K562 (cell line): ENCODE results near the gene TOR1AIP1. TPM values are rescaled to one million over a fixed set of nuclear protein-coding genes. Genes with fewer than 3 reads are reported as not detected.

Experiments
- BRD9 ChIP-seq: fragments of 450-650 bp; IDR thresholded peaks from 2 replicates; pipeline ENCODE4 v1.6.1; 2018; ENCODE audit warnings: low read depth; ENCODE audit not compliant: partially characterized antibody
- CBX2 ChIP-seq: fragments of 200-600 bp; sonication (generic); IDR thresholded peaks from one replicate; pipeline ENCODE4 v1.6.1; 2012; ENCODE audit warnings: mild to moderate bottlenecking, low read length, inconsistent platforms; ENCODE audit not compliant: insufficient read depth, poor library complexity, severe bottlenecking
- MTA3 ChIP-seq: fragments of 450-650 bp; formaldehyde crosslinking; IDR thresholded peaks from 2 replicates; pipeline ENCODE4 v1.6.1; 2017; ENCODE audit warnings: mild to moderate bottlenecking, borderline replicate concordance
- NR1H2 ChIP-seq: sonication (generic); formaldehyde crosslinking; IDR thresholded peaks from 2 replicates; pipeline ENCODE4 v1.4.0; 2020; ENCODE audit warnings: mild to moderate bottlenecking, missing genetic modification reagents
- NR4A1 ChIP-seq, 2 experiments: fragments of 250-450 bp in 1 of 2; fragments of 450-650 bp in 1 of 2; sonication (Bioruptor Pico) in 1 of 2; IDR thresholded peaks; 2 replicates each; pipeline versions ENCODE4 v1.4.0 to v1.6.1; 2016 to 2020; ENCODE audit warnings: mild to moderate bottlenecking in 2 of 2, missing compliant biosample characterization in 1 of 2, missing genetic modification characterization in 1 of 2, moderate library complexity in 1 of 2
- RB1 ChIP-seq: fragments of 450-650 bp; IDR thresholded peaks from 2 replicates; pipeline ENCODE4 v1.6.1; 2017; ENCODE audit warnings: low read depth, mild to moderate bottlenecking
- SAP30 ChIP-seq: fragments of 200-600 bp; sonication (generic); IDR thresholded peaks from 2 replicates; pipeline ENCODE4 v1.6.1; 2012; ENCODE audit warnings: borderline replicate concordance, low read depth, mild to moderate bottlenecking, moderate library complexity, low read length, control low read depth, inconsistent platforms; ENCODE audit not compliant: insufficient read depth, poor library complexity, severe bottlenecking
- TCF3 ChIP-seq: sonication (generic); formaldehyde crosslinking; IDR thresholded peaks from 2 replicates; pipeline ENCODE4 v1.4.0; 2020; ENCODE audit warnings: mild to moderate bottlenecking, missing genetic modification reagents
- ZNF699 ChIP-seq: fragments of 250-450 bp; sonication (Bioruptor Pico); IDR thresholded peaks from 2 replicates; pipeline ENCODE4 v1.8.0; 2021; ENCODE audit warnings: mild to moderate bottlenecking, moderate library complexity; ENCODE audit not compliant: insufficient replicate concordance
- polyA plus RNA-seq, 8 experiments: library from polyadenylated mRNA; depleted of rRNA in 4 of 8; stranded (reverse) in 5 of 8; unstranded in 3 of 8; fragments of >200 nt; fragmentation: Nextera tagmentation in 2 of 8; fragmentation: Illumina TruSeq in 1 of 8; extraction: Ambion mirVana in 2 of 8; extraction: Trizol in 1 of 8; gene quantifications; 2 replicates each; pipeline versions ENCODE4 v1.2.1 to v1.2.3, GENCODE V29; 2011 to 2014; ENCODE audit warnings: inconsistent platforms in 1 of 8, missing spikeins in 1 of 8
- total RNA-seq, 7 experiments: library from RNA; depleted of rRNA in 6 of 7; stranded (reverse); fragments of >200 nt in 6 of 7; fragmentation: Illumina TruSeq in 2 of 7; extraction: Trizol in 2 of 7; gene quantifications; 2 replicates each; pipeline versions ENCODE4 v1.2.1 to v1.2.3, GENCODE V29; 2011 to 2021; ENCODE audit warnings: low replicate concordance in 1 of 7
- TF ChIP-seq, protein P1 (sequence below): fragments of 250-450 bp; sonication (Bioruptor Pico); IDR thresholded peaks from 2 replicates; pipeline ENCODE4 v1.4.0; 2020; ENCODE audit warnings: mild to moderate bottlenecking, moderate library complexity
- TF ChIP-seq, protein P2 (sequence below): fragments of 200-800 bp; sonication (Bioruptor generic); IDR thresholded peaks from 2 replicates; pipeline ENCODE4 v1.6.1; 2017; ENCODE audit warnings: missing genetic modification characterization, missing compliant biosample characterization
- TF ChIP-seq, protein P3 (sequence below): fragments of 450-650 bp; formaldehyde crosslinking; IDR thresholded peaks from 2 replicates; pipeline ENCODE4 v1.4.0; 2022; ENCODE audit warnings: missing genetic modification characterization

Gene TOR1AIP1
- total and polyA plus RNA-seq, 9 of the 15 experiments (the other 6 are each of a cell fraction or from before 2014, with no cell fraction given) = 18.1 to 46.9 (median 35.5) TPM

GRCh38 chr1:179930867-179931266 lies 48.8 kb downstream of the TOR1AIP1 start (continued):
- no peak for TF ChIP-seq NR1H2 (CRISPR knock-in tag)
- TF ChIP-seq MTA3 = no peak
- no peak for TF ChIP-seq TCF3 (CRISPR knock-in tag)
- TF ChIP-seq SAP30 = no peak
- TF ChIP-seq ZNF699 (CRISPR knock-in tag) = no peak
- no peak for TF ChIP-seq BRD9
- TF ChIP-seq NR4A1 (CRISPR knock-in tag; IDR thresholded peaks at IDR 0.05) = no peak
- TF ChIP-seq NR4A1 (tag; IDR thresholded peaks at IDR 0.05) = no peak
- TF ChIP-seq, protein P1, sequence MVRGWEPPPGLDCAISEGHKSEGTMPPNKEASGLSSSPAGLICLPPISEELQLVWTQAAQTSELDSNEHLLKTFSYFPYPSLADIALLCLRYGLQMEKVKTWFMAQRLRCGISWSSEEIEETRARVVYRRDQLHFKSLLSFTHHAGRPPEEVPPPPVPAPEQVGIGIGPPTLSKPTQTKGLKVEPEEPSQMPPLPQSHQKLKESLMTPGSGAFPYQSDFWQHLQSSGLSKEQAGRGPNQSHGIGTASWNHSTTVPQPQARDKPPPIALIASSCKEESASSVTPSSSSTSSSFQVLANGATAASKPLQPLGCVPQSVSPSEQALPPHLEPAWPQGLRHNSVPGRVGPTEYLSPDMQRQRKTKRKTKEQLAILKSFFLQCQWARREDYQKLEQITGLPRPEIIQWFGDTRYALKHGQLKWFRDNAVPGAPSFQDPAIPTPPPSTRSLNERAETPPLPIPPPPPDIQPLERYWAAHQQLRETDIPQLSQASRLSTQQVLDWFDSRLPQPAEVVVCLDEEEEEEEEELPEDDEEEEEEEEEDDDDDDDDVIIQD = no peak
- TF ChIP-seq, protein P2, sequence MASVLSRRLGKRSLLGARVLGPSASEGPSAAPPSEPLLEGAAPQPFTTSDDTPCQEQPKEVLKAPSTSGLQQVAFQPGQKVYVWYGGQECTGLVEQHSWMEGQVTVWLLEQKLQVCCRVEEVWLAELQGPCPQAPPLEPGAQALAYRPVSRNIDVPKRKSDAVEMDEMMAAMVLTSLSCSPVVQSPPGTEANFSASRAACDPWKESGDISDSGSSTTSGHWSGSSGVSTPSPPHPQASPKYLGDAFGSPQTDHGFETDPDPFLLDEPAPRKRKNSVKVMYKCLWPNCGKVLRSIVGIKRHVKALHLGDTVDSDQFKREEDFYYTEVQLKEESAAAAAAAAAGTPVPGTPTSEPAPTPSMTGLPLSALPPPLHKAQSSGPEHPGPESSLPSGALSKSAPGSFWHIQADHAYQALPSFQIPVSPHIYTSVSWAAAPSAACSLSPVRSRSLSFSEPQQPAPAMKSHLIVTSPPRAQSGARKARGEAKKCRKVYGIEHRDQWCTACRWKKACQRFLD (CRISPR knock-in tag) = no peak
- TF ChIP-seq RB1 = no peak
- TF ChIP-seq, protein P3, sequence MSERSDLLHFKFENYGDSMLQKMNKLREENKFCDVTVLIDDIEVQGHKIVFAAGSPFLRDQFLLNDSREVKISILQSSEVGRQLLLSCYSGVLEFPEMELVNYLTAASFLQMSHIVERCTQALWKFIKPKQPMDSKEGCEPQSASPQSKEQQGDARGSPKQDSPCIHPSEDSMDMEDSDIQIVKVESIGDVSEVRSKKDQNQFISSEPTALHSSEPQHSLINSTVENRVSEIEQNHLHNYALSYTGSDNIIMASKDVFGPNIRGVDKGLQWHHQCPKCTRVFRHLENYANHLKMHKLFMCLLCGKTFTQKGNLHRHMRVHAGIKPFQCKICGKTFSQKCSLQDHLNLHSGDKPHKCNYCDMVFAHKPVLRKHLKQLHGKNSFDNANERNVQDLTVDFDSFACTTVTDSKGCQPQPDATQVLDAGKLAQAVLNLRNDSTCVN (CRISPR knock-in tag) = no peak
- no peak for TF ChIP-seq CBX2
